Ishikawa (cell line): ENCODE data around the gene BAZ1B.

ENCODE experiments used
- CEBPB ChIP-seq: IDR thresholded peaks from 2 replicates; pipeline ENCODE4 v1.6.1; 2012
- CREB1 ChIP-seq: IDR thresholded peaks from 2 replicates; pipeline ENCODE4 v1.6.1; 2012; ENCODE audit warnings: low read depth
- EGR1 ChIP-seq: IDR thresholded peaks from 2 replicates; pipeline ENCODE4 v1.6.1; 2012
- EP300 ChIP-seq: IDR thresholded peaks from 2 replicates; pipeline ENCODE4 v1.6.1; 2012; ENCODE audit warnings: borderline replicate concordance
- FOXM1 ChIP-seq: IDR thresholded peaks from 2 replicates; pipeline ENCODE4 v1.6.1; 2012; ENCODE audit warnings: low read depth, borderline replicate concordance
- NFIC ChIP-seq: IDR thresholded peaks from 2 replicates; pipeline ENCODE4 v1.6.1; 2012
- RAD21 ChIP-seq: IDR thresholded peaks from 2 replicates; pipeline ENCODE4 v1.6.1; 2012; ENCODE audit warnings: low read depth
- TAF1 ChIP-seq: IDR thresholded peaks from 2 replicates; pipeline ENCODE4 v1.6.1; 2012; ENCODE audit warnings: low read depth, mild to moderate bottlenecking
- TCF12 ChIP-seq: IDR thresholded peaks from 2 replicates; pipeline ENCODE4 v1.6.1; 2012; ENCODE audit warnings: low read depth
- TEAD4 ChIP-seq: IDR thresholded peaks from 2 replicates; pipeline ENCODE4 v1.6.1; 2012
- YY1 ChIP-seq: IDR thresholded peaks from 2 replicates; pipeline ENCODE4 v1.6.1; 2012; ENCODE audit warnings: low read depth
- ZBTB7A ChIP-seq: IDR thresholded peaks from 2 replicates; pipeline ENCODE4 v1.6.1; 2012; ENCODE audit warnings: low read depth
- TF ChIP-seq, protein P1 (sequence below): IDR thresholded peaks from 2 replicates; pipeline ENCODE4 v1.6.1; 2012; ENCODE audit warnings: low read depth, mild to moderate bottlenecking
- TF ChIP-seq, protein P2 (sequence below): IDR thresholded peaks from 2 replicates; pipeline ENCODE4 v1.6.1; 2012
- TF ChIP-seq, protein P3 (sequence below): IDR thresholded peaks from 2 replicates; pipeline ENCODE4 v1.6.1; 2012

The BAZ1B gene

DNA sequence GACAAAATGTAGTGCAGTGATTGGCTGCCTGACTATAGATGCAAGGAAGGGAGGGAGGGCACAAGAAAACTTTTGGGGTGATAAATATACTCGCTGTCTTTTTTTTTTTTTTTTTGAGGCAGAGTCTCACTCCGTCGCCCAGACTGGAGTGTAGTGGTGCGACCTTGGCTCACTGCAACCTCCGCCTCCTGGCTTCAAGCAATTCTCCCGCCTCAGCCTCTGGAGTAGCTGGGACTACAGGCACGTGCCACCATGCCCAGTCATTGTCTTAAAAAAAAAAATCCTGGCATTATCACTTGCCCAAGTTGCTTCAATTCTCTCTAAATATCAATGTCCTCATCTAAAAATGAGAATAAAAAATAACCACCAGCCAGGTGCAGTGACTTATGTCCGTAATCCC is 96.1 kb downstream of the BAZ1B start:
- TF ChIP-seq ZBTB7A: no peak
- no peak for TF ChIP-seq CREB1
- no peak for TF ChIP-seq FOXM1
- no peak for TF ChIP-seq TCF12

DNA sequence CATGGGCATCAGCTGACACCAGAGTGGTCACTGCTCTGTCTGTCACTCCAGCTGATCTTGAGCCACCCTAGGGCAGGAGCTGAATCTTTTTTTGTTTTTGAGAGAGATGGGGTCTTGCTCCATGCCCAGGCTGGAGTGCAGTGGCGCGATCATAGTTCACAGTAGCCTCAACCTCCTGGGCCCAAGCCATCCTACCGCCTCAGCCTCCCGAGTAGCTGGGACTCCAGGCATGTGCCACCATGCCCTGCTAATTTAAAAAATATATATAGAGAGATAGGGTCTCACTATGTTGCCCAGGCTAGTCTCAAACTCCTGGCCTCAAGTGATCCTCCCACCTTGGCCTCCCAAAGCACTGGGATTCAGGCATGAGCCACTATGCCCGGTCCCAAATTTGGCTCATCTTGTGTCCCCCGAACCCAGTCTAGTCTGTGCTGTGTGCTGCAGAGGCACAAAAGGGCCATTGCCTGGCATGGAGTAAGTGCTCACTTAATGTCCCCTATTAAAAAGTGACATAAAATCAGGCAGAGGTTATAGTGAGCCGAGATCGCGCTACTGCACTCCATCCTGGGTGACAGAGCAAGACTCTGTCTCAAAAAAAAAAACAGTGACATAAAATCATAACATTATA is 96.6 kb downstream of the BAZ1B start:
- TF ChIP-seq CEBPB (no peak), EGR1 (no peak), EP300 (no peak), TEAD4 (no peak), NFIC (no peak), YY1 (no peak), TCF12 (no peak), TAF1 (no peak), CREB1 (no peak), FOXM1 (no peak), ZBTB7A (no peak), RAD21 (no peak)
- TF ChIP-seq, protein P1, sequence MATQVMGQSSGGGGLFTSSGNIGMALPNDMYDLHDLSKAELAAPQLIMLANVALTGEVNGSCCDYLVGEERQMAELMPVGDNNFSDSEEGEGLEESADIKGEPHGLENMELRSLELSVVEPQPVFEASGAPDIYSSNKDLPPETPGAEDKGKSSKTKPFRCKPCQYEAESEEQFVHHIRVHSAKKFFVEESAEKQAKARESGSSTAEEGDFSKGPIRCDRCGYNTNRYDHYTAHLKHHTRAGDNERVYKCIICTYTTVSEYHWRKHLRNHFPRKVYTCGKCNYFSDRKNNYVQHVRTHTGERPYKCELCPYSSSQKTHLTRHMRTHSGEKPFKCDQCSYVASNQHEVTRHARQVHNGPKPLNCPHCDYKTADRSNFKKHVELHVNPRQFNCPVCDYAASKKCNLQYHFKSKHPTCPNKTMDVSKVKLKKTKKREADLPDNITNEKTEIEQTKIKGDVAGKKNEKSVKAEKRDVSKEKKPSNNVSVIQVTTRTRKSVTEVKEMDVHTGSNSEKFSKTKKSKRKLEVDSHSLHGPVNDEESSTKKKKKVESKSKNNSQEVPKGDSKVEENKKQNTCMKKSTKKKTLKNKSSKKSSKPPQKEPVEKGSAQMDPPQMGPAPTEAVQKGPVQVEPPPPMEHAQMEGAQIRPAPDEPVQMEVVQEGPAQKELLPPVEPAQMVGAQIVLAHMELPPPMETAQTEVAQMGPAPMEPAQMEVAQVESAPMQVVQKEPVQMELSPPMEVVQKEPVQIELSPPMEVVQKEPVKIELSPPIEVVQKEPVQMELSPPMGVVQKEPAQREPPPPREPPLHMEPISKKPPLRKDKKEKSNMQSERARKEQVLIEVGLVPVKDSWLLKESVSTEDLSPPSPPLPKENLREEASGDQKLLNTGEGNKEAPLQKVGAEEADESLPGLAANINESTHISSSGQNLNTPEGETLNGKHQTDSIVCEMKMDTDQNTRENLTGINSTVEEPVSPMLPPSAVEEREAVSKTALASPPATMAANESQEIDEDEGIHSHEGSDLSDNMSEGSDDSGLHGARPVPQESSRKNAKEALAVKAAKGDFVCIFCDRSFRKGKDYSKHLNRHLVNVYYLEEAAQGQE: no peak
- TF ChIP-seq, protein P2, sequence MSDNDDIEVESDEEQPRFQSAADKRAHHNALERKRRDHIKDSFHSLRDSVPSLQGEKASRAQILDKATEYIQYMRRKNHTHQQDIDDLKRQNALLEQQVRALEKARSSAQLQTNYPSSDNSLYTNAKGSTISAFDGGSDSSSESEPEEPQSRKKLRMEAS: no peak
- TF ChIP-seq, protein P3, sequence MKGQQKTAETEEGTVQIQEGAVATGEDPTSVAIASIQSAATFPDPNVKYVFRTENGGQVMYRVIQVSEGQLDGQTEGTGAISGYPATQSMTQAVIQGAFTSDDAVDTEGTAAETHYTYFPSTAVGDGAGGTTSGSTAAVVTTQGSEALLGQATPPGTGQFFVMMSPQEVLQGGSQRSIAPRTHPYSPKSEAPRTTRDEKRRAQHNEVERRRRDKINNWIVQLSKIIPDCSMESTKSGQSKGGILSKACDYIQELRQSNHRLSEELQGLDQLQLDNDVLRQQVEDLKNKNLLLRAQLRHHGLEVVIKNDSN: no peak

DNA sequence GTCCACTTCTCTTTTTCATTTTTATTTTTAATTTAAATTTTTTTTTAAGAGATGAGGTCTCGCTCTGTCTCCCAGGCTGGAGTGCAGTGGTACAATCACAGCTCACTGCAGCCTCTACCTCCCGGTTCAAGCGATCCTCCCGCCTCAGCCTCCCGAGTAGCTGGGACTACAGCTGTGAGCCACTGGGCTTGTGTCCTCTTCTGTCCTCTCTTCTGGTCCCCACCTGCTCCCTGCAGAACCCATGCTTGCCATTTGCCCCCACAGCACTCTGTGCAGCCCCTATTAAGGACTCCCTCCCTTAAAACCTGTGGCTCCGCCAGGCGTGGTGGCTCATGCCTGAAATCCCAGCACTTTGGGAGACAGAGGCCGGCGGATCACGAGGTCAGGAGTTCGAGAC is 97.6 kb downstream of the BAZ1B start:
- no peak for TF ChIP-seq TAF1
- no peak for TF ChIP-seq EGR1

DNA sequence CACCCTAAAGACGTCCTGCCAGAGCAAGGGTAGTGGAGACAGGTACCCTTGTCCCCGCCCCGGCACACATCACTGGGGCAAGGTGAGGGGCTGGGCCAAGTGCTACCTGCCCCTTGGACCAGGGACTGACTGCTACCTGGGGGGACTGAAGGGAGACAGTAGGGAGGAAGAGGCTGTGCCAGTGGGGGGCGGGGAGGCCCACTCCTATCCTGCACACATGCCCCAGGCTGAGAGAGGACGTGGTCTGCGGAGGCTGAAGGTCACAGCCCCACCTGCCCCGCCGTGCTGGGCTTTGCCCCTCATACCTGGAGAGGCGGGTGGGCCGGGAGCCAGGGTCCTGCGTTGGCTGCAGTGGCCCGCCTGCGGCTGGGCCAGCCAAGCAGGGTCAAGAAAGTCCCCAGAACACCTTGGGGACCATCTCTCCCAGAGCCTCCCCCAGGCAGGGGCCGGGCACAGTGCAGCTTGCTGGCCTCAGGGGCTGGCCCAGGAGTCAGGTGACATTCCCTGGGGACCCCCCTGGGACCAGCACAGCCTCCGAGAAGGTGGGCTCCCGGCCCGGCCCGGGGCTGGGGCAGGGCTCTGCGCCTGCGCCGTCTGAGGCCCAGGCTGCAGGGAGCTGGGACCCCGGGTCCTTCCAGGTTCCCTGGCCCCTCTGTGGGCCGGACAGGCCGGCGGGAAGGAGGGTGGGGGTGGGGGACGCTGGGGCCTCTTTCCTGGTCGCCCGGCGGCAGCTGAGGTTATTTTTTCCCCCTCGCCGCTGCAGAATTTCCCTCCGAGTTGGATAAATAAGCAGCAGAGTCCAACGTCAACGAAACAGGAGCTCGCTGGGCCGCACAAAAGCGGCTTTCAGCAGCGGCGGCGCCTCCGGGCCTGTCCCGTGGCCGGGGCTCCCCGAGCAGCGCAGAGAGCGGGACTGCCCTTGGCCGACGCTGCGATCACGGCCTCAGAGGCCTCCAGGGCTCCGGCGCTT is 98.3 kb downstream of the BAZ1B start:
- no peak for TF ChIP-seq RAD21
- TF ChIP-seq EGR1: no peak
- no peak for TF ChIP-seq TAF1
- TF ChIP-seq YY1: no peak
- no peak for TF ChIP-seq EP300
- no peak for TF ChIP-seq TEAD4
- TF ChIP-seq, protein P1: no peak
- TF ChIP-seq, protein P3: no peak
- no peak for TF ChIP-seq CEBPB
- TF ChIP-seq, protein P2: no peak
- no peak for TF ChIP-seq FOXM1
- no peak for TF ChIP-seq CREB1
- no peak for TF ChIP-seq NFIC
- no peak for TF ChIP-seq TCF12
- TF ChIP-seq ZBTB7A: no peak

DNA sequence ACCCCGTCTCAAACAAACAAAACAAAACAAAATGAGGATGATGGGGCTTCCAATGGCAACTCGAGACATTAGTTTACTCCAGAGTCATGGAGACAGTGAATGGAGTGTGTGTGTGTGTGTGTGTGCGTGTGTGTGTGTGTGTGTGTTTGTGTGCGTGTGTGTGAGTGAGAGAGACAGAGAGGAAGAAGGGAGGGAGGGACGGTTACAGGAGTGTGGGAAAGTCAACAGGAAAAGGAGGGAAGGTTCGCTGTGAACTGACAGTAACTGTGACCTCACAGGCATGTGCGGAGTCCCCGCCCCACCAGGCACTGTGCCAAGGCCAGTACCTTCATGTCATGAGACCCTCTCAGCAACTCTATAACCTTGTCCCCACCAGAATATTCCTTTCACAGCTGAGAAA is 102.1 kb downstream of the BAZ1B start:
- 0 out of 2 replicates have a peak, but pooled peaks have one; percentile 12 for TF ChIP-seq NFIC

DNA sequence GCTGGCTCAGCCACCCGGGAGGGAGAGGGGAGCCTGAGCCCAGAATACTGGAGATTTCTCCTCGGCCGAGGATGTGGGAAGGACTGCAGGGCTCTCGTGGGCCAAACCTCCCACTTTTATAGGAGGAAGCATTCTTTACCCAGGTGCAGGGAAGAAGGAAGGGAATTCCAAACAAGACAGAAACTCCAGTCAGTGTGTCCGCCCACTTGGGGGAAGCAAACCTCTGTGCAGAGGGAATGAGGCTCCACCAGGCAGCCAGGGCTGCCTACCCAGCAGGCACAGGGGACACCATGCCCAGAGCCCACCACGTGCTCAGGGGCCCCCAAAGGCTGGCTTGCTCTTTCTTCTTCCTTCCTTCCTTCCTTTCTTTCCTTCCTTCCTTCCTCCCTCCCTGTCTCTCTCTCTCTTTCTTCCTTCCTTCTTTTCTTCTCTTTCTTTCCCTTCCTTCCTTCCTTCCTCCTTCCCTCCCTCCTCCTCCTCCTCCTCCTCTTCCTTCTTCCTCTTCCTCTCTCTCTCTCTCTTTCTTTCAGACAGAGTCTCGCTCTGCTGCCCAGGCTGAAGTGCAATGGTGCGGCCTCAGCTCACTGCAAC is 103.9 kb downstream of the BAZ1B start:
- TF ChIP-seq ZBTB7A (no peak), FOXM1 (no peak), TAF1 (no peak), TEAD4 (no peak), RAD21 (no peak), CEBPB (no peak), EP300 (no peak), YY1 (no peak), TCF12 (no peak), NFIC (no peak), EGR1 (no peak), CREB1 (no peak)
- TF ChIP-seq, protein P2: no peak
- TF ChIP-seq, protein P1: no peak
- TF ChIP-seq, protein P3: no peak
